Cardiac fibroblast (primary cell): ENCODE data around the gene CTRB2.
A peak's percentile ranks its signal among the peaks of the same experiment; 100 is the strongest.

Experiments used
- DNase-seq, 2 donors: peaks; one replicate each; pipeline versions ENCODE4 v3.0.0 to v3.0.0-alpha.2; 2010; ENCODE audit warnings: low read depth in 2 of 2
- H3K4me3 ChIP-seq, 2 donors: replicated peaks in 1 of 2; 1 replicate in 1 of 2; 2 replicates in 1 of 2; pipeline ENCODE4 v1.5.1; 2011; ENCODE audit warnings: low read depth in 2 of 2, low read length in 2 of 2, mild to moderate bottlenecking in 2 of 2, moderate library complexity in 1 of 2
- TF ChIP-seq, protein P1 (sequence below): IDR thresholded peaks from one replicate; pipeline ENCODE4 v1.5.1; 2011; ENCODE audit warnings: low read depth, mild to moderate bottlenecking, low read length, inconsistent platforms

The CTRB2 gene

DNA sequence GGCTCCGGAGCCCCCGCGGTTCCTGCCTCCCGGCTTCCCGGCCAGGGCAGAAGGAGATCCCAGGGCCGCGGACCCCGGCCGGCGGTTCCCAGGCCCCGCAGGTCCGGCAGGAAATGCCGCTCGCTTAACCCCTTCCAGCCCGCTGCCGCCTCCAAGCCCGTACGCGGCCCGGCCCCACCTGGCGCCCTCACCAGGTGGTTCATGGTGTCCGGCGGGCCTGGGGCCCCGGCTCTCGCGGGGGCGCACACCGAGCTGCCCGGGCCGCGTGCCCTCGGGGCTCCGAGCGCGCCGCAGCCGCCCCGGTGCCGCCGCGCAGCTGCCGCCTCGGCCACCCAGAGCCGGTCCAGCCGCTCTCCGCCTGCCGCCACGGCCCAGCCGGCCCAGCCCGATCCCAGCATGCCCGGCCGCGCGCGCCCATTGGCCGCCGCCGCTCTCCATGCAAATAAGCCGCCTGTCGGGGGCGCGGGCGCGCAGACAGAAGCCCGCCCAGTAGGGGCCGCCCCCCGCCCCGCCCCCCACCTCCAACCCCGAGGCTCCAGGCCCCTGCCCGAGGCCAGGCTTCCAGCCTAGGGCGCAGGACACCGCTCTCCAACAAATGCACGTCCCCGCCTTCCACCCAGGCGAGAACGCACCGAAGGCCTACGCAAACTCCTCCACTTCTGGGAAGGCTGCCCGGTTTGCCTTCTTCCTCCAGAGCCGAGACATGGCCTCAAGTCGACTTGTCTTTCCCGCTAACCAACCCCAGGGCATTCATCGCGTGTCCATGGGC lies 44.5 kb upstream of the CTRB2 start, which contains the start of gene BCAR1:
TSS of gene BCAR1 (minus strand) at position 345 of the 769 bp plus-strand sequence. CDS start at position 203, 142 bp downstream.
- TF ChIP-seq, protein P1, sequence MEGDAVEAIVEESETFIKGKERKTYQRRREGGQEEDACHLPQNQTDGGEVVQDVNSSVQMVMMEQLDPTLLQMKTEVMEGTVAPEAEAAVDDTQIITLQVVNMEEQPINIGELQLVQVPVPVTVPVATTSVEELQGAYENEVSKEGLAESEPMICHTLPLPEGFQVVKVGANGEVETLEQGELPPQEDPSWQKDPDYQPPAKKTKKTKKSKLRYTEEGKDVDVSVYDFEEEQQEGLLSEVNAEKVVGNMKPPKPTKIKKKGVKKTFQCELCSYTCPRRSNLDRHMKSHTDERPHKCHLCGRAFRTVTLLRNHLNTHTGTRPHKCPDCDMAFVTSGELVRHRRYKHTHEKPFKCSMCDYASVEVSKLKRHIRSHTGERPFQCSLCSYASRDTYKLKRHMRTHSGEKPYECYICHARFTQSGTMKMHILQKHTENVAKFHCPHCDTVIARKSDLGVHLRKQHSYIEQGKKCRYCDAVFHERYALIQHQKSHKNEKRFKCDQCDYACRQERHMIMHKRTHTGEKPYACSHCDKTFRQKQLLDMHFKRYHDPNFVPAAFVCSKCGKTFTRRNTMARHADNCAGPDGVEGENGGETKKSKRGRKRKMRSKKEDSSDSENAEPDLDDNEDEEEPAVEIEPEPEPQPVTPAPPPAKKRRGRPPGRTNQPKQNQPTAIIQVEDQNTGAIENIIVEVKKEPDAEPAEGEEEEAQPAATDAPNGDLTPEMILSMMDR: no peak
- peak within 1 kb of the TSS; percentile 70 to 79 for H3K4me3 ChIP-seq
- DNase-seq: peak; percentile 81 to 95

- TF ChIP-seq, protein P1: no peak
- peak in 1 of 2 donors; percentile 41 for DNase-seq
- H3K4me3 ChIP-seq: peak overlapping the region; percentile 70 to 79
Measured at GRCh38 chr16:75250809-75251279, 43.9 kb upstream of the CTRB2 start.

DNA sequence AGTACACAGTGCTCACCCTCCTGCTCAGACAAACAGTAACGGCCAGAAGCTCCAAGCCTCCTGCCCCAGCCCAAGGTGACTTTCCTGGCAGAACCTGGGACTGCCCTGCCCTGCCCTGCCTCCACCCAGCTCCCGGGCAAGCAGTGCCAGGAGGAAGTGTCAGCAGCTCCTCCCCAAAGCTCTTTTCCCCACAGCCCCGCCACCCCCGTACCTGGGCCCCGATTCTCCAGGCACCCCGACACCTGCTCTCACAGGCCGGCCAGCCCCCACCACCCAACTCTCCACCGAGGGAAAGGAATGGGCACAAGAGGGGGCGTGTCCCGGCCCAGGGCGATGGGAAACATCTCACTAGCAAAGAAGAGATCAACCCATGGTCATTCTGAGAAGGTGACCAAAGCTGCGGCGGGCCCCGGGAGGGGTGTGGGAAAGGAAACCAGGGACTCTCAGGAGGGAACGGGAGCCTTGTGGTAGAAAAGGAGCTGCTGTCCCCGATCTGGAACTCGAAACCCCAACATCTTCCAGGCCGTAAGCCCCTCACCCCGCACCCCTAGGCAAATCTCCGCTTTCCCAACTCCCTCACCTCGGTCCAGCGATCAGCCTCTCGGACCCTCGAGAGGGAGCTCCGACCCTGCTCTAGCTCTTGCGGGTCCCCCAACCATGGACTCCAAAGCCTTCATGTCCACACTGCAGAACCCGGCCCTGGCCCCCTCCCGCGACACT lies 43.3 kb upstream of the CTRB2 start:
- DNase-seq: no peak
- TF ChIP-seq, protein P1: no peak
- peak overlapping the region; percentile 70 to 79 for H3K4me3 ChIP-seq

- no peak for DNase-seq
- TF ChIP-seq, protein P1: no peak
- H3K4me3 ChIP-seq: peak overlapping the region; percentile 70 to 79
Measured at GRCh38 chr16:75249441-75249840, 42.5 kb upstream of the CTRB2 start.

DNA sequence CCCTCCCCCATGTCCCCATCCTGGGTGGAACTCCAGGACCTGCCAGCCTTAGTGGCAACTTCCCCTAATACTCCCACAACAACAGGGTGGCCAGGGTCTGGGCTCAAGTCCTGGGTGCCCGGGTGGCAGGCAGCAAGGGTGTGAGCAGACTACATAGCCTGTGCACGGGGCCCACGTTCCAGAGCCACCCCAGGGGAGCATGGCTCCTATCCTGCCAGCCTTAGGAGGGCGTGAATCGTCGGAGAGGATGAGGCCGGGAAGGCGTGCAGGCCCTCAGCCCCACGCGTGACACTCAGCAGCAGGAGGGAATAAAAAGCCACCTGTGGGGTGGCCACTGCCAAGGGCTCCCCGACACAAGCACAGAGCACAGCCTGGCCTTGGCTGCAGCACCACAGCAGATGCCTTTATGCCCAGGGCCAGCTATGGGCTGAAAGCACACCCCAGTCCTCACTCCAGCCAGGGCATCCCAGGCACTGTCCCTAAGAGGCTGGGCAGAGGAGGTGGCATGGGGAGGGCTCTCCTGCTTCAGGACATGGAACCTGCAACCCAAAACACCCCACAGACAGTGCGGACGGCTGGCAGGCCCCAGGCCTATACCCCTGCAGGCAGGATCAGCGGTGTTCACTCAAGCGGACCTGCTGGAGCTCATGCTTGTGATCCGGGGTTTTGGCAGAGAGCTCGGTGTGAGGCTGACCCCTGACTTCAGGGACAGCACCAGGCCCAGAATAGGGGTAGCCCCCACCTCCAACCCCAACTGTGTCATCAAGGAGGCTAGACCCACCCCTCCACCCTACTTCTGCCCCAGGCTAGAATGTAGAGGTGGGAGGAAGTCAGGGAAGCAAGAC lies 41.8 kb upstream of the CTRB2 start:
- TF ChIP-seq, protein P1: no peak
- H3K4me3 ChIP-seq: peak overlapping the region in 1 of 2 donors; percentile 5
- no peak for DNase-seq

DNA sequence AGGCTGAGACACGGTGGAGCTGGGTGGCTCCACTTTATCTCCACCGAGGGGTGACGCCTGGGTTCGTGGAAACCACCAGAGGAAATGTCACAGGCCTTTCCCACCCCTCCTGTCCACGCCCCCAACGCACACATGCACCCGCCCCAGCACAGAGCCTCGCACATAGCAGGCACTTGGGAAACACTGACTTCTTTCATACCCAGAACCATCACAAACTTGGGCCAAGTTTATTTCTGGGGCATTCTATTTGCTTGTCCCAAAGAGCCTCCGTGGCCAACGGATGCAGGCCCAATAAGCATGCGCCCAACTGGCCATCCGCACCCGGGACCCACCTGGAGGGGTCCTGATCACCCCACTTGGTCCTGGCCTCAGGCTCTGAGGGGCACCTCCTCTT lies 41.2 kb upstream of the CTRB2 start:
- no peak overlapping the region for H3K4me3 ChIP-seq
- DNase-seq: no peak
- TF ChIP-seq, protein P1: no peak
